HG03571 (cell line): ENCODE measurements around the gene P2RX1.

Source experiments
- ATAC-seq: cut with Tn5 transposase; IDR thresholded peaks from one replicate; pipeline ENCODE4 v1.9.1; 2021; ENCODE audit not compliant: unreplicated experiment

The P2RX1 gene

GRCh38 chr17:3915995-3916696 lies at the start of gene P2RX1:
TSS of gene P2RX1 (minus strand) at chr17:3916465. CDS start at chr17:3916225, 240 bp downstream.
- no peak for ATAC-seq

DNA sequence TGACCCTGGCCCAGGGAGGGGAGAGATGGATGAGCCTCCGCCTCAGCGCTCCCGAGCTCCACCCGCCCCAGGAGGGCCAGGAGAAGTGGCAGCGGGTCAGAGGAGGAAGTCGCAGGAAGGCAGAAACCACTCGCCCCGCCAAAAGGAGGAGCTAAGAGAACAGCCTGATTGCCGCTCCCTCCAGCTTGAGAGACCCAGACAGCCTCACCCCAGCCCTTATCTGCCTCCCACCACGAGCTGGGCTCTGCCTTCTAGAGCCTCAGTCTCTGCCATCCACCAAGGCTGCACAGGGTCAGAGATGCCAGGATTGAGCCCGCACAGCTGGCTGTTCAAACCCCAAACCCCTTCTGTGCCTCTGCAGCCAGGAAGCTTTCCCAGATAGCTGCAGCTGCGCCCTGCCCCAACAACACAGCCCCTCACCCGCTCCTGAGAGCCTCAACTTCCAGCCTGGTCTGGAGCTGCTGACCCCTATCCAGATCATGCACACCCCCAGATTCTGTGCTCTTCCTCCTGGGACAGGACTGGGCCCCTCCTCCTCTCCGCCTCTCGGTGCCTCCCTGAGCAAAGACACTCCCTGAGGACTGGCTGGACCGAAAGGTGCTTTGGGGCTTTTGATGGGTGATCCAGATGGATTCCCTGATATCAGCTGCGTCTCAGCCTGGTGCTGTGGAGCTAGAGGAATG lies 49.0 kb upstream of the P2RX1 start:
- ATAC-seq = no peak

DNA sequence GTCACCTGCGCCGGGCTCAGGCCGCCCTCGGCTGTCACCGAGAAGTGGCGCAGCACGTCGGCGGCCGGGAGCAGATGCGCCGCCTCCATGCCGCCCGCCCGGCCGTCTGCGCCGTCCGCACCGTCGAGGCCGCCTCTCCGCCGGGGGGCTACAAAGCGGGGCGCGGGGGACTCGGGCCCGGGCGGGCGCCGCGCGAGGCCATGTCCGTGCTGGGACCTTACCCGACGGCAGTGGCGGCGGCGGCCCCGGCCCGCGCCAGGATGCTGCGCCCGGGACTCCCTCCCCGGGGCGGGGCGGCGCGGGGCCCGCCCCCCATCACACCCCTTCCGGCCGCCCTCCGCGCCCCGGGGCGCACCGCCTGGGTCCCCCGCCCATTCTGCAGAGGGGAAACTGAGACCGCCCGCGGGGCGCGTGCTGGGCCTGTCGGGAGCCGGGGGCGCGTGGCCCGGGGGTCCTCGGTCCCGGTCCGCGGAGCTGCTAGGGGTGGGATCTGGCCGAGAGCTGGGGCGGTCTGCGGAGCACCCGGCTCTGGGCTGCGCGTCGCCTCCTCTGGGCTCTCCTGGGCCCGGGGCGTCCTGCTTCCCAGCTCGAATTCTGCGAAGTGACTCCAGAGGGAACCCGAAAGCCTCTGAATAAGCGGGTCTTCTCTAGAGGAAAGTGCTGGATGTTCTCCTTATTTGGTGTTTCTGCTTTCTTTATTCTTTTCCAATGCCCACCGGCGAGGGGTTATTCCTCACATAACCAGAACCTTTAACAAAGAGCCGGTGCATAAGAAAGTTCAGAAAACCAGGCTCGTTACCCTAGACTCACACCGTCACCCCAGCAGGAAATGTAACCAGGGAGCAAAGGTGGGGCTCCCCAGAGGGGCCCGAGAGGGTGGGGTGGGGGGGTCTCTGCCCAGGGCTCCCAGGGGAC lies 48.2 kb upstream of the P2RX1 start, which contains the start of gene ATP2A3:
TSS of gene ATP2A3 (minus strand) at position 235 of the 915 bp plus-strand sequence. CDS start at position 89, 146 bp downstream.
- ATAC-seq = peak; percentile 43

DNA sequence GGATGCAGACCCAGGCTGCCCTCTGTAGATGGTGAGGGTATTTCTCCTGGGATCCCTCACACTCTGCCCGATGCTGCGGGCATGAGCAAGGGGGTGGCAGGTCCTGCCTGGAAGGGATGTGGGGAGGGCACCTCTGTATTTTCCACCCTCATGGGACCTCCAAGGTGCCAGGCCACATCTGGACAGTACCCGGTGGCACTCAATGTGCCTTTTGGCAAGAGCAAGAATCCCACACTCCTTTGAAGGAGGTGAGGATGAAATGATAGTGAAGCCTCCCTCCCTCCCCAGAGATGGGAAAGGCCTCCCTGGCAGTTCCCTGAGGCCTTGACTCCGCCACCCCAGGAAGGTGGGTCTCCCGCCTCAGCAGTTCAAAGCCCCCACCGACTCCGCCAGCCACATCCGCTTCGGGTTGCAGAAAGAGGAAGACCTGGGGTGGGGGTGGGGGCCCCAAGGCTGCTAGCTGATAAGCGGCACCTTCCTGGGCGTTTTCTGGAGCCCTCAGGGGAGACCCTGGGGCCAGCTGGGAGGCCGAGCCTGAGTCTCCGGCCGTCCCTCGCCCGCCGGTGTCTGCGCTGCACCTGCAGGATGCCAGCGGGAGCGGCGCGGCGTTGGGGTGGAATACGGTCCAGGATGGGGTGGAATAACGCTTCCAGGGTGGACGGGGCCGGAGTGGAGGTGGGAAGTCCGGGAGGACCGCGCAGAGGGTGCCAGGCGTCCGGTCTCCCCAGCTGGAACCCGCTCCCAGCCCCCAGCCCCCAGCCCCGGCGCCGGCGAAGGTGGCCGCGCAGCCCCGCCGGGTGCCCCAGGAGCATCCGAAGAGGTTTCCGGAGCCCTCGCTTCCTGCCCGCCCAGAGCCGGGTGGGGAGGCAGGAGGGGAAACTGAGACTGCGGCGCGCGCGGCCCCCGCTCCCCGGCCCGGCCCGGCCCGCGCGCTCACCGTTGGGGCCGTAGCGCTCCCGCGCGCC lies 47.3 kb upstream of the P2RX1 start:
- ATAC-seq = peak; percentile 7

- ATAC-seq = no peak
Measured at GRCh38 chr17:3962965-3963236, 46.6 kb upstream of the P2RX1 start.

DNA sequence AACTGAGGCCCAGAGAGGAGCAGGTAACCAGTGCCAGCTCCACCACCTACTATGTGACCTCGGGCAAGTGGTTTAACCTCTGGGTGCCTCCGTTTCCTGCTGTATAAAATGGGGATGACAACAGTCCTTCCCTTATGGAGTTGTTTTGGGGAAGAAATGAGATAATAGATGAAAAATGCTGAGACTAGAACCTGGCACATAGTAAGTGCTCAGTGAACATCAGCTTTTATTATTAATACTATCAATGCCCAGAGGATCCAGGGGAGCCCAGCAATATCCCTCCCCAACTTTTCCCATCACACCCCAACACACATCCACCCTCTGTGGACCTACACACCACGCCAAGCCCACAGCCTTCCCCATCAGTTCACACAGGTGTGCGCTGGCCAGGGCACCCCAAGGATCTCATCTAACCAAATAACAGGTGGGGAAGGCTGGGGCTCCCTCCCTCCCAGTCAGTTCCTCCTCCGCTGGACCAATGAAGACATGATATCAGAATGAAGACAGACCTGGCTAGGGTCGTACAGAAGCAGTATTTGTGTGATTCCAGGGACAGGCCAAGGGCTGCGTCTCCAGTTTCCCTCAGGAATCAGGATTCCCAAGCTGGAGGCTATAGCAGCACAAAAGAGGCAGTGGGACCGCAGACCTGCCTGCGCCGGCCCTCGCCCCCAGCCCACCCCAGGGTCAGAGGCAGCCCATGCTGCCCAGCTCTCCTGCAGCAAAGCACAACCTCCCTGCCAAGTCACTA lies 46.1 kb upstream of the P2RX1 start:
- no peak for ATAC-seq

GRCh38 chr17:3961564-3962047 lies 45.3 kb upstream of the P2RX1 start:
- ATAC-seq = no peak

DNA sequence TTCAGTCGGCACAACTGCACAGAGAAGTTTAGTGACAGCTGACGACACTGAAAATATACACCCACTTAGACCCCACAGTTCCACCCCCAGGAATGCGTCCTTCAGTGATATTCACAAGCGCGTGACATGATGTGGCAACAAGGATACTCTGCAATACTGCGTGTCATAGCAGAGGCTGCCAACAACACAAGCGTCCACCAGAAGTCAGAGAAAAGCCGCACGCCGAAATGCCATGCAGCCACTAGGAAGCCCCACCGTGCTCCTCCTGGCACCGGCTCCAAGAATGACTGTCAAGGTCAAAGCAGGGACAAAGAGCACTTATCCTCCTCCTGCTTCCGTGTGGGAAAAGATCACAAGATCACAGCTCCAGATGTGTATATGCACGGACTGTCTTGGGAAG lies 44.5 kb upstream of the P2RX1 start:
- ATAC-seq = no peak

GRCh38 chr17:3959921-3960601 lies 43.8 kb upstream of the P2RX1 start:
- ATAC-seq = no peak

GRCh38 chr17:3959295-3959899 lies 43.1 kb upstream of the P2RX1 start:
- ATAC-seq = no peak

DNA sequence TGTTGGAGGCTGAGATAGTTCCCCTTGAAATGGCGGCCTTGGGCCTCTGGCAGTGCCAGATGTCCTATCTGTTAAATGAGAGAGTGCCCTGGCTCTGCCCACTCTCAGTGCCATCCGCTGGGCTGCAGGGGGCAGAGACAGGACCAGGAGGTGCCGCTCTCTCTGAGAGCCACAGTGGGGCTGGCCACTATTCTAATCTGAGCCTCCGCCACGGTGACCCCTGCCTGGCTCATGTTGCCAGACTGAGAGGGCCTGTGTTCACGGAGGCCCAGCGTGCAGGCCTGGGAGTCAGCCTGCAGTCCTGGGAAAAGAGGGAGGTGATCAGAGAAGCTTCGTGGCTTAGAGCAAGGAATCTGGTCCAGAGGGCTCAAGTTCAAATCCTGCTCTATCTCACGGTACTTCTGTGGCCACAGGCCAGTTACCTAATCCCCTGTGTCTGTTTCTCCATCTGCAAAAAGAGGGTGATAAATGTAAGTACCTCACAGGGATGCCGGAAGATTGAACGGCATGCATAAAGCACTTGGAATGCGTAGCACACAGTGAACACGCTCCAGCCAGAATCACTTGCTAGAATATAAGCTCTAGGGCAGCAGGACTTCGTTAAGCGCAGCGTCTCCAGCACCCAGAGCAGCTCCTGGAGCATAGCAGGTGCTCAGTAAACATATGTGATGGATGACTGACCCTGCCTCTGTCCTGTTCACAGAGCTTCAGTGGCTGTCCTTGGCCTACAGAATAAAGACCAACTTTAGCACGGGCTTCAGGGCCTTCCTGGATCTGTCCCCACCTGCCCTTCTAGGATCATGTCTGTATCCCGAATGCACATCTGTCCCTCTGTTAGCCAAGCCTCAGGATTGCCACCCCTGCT lies 41.7 kb upstream of the P2RX1 start:
- ATAC-seq = no peak

DNA sequence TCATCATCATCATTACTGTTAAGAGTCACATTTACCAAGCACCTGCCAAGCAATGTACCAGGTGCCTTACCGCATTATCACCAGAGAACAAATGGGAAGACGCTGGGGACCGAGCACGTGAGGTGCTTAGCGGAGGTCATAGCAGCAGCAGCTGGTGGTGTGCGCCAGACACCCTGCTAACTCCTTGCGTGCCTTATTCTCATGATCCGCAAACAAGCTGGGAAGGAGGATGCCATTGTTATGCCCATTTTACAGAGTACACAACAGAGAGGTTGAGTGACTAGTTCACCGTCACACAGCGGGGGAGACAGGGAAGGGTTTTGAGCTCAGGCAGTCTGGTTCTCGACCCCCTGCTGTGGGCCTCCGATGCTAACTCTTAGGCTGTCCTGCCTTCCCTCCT lies 40.7 kb upstream of the P2RX1 start:
- no peak for ATAC-seq

GRCh38 chr17:3956327-3956957 lies 40.2 kb upstream of the P2RX1 start:
- ATAC-seq = no peak

GRCh38 chr17:3955673-3955988 lies 39.4 kb upstream of the P2RX1 start:
- no peak for ATAC-seq

DNA sequence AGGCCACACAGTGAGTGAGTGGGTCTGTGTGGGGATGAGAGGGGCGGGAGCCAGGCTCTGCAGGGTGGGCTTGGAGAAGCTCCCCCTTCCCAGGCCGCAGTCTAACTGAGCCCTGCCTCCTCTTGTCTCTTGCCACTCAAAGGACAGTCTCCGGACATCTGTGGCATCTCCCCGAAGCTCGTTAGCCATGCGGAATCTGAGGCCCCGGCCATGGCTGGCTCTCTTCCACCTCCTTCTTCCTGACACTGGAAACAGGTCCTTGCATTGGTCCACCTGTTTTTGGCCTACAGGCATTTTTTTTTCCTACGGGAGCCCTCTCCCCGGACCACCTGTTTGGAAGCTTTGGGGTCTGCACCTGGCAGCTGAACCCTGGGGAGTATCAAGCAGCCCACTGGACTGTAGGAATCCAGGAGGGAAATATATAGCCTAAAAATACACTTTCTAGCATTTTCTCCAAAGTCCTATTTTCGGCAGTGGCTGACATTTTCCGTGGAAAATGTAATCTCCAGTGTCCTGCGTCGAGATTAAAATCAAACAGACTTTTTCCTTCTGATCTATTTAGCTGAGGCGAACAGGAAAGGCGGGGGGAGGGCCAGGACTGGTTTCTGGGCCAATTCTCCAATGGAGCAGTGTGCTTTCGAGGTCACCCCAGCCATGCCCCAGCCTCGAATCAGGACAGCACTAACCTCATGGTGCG lies 38.9 kb upstream of the P2RX1 start:
- ATAC-seq = no peak

DNA sequence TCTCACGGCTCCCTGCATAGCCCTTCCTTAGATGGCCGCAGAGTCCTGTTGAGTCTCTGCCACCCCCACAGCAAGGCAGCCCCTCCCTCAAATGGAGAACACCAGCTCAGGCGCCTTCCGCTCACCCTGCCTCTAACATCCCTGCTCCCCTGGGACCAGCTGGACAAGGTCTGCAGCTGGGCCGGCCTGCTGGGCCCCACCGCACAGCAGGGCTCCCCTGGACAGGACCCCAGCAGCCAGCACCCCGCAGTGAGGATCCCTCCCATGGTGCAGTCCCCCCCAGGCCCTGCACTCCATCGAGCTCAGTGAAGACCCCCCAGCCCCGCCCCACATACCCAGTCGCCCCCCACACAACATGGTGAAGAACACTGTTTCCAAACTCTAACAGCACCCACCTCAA lies 37.8 kb upstream of the P2RX1 start:
- no peak for ATAC-seq

GRCh38 chr17:3953542-3953941 lies 37.3 kb upstream of the P2RX1 start:
- ATAC-seq = no peak
